HepG2 (cell line): ENCODE data around the gene CREG2. TPM values are rescaled to one million over a fixed set of nuclear protein-coding genes. Genes with fewer than 3 reads are reported as not detected.
A peak's percentile ranks its signal among the peaks of the same experiment; 100 is the strongest.
"Not testable (repeated sequence)": the region's sequence is repeated elsewhere in the genome, so short reads cannot be mapped to it uniquely, and the experiment has no call there.

Experiments used
- ATAC-seq: fragments of 200-7000 bp; cut with Tn5 transposase; 3 replicates; pipeline ENCODE4 v1.9.1; 2020; ENCODE audit warnings: mild to moderate bottlenecking, moderate library complexity
- BruUV-seq: library from RNA; stranded (reverse); fragments of 400-500 nt; replicated peaks from 2 replicates; lab custom pipeline; 2021; lab: Mats Ljungman, UMichigan
- CTCF ChIA-PET: fragments of 300-600 bp; formaldehyde crosslinking; extraction: SDS; loops from one replicate; lab custom pipeline; 2021; ENCODE audit warnings: low total read pairs, inconsistent platforms, low intra/inter-chr PET ratio; lab: Yijun Ruan, JAX
- POLR2A ChIA-PET: fragments of 350-600 bp; sonication (Branson Sonifier 250); formaldehyde crosslinking; loops from one replicate; lab custom pipeline; 2020; ENCODE audit warnings: antibody characterized with exemption, inconsistent platforms; lab: Yijun Ruan, JAX
- DNase-seq: peaks from one replicate; pipeline ENCODE4 v3.0.0-alpha.2; 2015; ENCODE audit warnings: low spot score
- FAIRE-seq: peaks from 3 replicates; lab custom pipeline; 2011; peaks lifted over from hg19 to GRCh38; lab: Jason Lieb, UNC
- H2AFZ ChIP-seq: one replicate; pipeline ENCODE4 v1.6.1; 2011; ENCODE audit warnings: low read length, inconsistent platforms
- H3K27ac ChIP-seq: fragments of 300-600 bp; 3 replicates; pipeline ENCODE4 v1.8.0; 2011; ENCODE audit warnings: mixed run types, mild to moderate bottlenecking, mixed read lengths, low read length, inconsistent platforms; ENCODE audit not compliant: insufficient read depth; ENCODE audit errors: extremely low read length
- H3K27me3 ChIP-seq, 2 experiments: fragments of 200-600 bp in 1 of 2; 2 replicates in 1 of 2; 3 replicates in 1 of 2; pipeline versions ENCODE4 v1.6.0 to v1.8.0; 2011; ENCODE audit warnings: low read length in 2 of 2, mild to moderate bottlenecking in 2 of 2, moderate library complexity in 2 of 2, inconsistent platforms in 1 of 2; ENCODE audit not compliant: insufficient read depth in 2 of 2, control insufficient read depth in 1 of 2
- H3K36me3 ChIP-seq, 2 experiments: fragments of 200-600 bp in 1 of 2; replicated peaks in 1 of 2; 2 replicates in 1 of 2; 3 replicates in 1 of 2; pipeline versions ENCODE4 v1.5.1 to v1.8.0; 2011; ENCODE audit warnings: low read length in 2 of 2, inconsistent platforms in 1 of 2; ENCODE audit not compliant: insufficient read depth in 2 of 2, control insufficient read depth in 1 of 2
- H3K4me1 ChIP-seq: 2 replicates; pipeline ENCODE4 v1.5.1; 2012; ENCODE audit warnings: low read length, inconsistent platforms; ENCODE audit not compliant: insufficient read depth
- H3K4me2 ChIP-seq: 2 replicates; pipeline ENCODE4 v1.6.0; 2011; ENCODE audit warnings: low read depth, low read length, inconsistent platforms
- H3K4me3 ChIP-seq, 3 experiments: fragments of 200-600 bp in 1 of 3; sonication (generic), shearing (Covaris generic) in 1 of 3; replicated peaks in 1 of 3; 2 replicates each; pipeline ENCODE4 v1.5.1; 2011 to 2016; ENCODE audit warnings: low read length in 3 of 3, inconsistent platforms in 2 of 3, low read depth in 2 of 3, mild to moderate bottlenecking in 2 of 3, control low read depth in 1 of 3, mixed read lengths in 1 of 3; ENCODE audit not compliant: insufficient read depth in 1 of 3
- H3K79me2 ChIP-seq: one replicate; pipeline ENCODE4 v1.6.1; 2011; ENCODE audit warnings: low read length, inconsistent platforms; ENCODE audit not compliant: insufficient read depth
- H3K9ac ChIP-seq: 2 replicates; pipeline ENCODE4 v1.6.0; 2011; ENCODE audit warnings: mild to moderate bottlenecking, low read depth, low read length, inconsistent platforms; ENCODE audit not compliant: insufficient read depth
- H3K9me3 ChIP-seq: 2 replicates; pipeline ENCODE4 v1.5.1; 2012; ENCODE audit warnings: mild to moderate bottlenecking, low read length
- H4K20me1 ChIP-seq: 2 replicates; pipeline ENCODE4 v1.6.0; 2011; ENCODE audit warnings: inconsistent platforms, mild to moderate bottlenecking, low read length, moderate library complexity; ENCODE audit not compliant: insufficient read depth
- JDP2 ChIP-seq: sonication (generic); formaldehyde crosslinking; IDR thresholded peaks from 2 replicates; pipeline ENCODE4 v1.8.1; 2022; ENCODE audit warnings: missing genetic modification reagents, borderline replicate concordance
- NCOA2 ChIP-seq: sonication (generic); formaldehyde crosslinking; IDR thresholded peaks from 2 replicates; pipeline ENCODE4 v1.8.0; 2022; ENCODE audit warnings: inconsistent platforms
- NR2F1 ChIP-seq, 2 experiments: fragments of 450-650 bp in 1 of 2; formaldehyde crosslinking in 1 of 2; IDR thresholded peaks; 2 replicates each; pipeline versions ENCODE4 v1.5.0 to v1.6.1; 2016 to 2020; ENCODE audit warnings: mild to moderate bottlenecking in 1 of 2, missing compliant biosample characterization in 1 of 2, missing genetic modification reagents in 1 of 2, moderate library complexity in 1 of 2
- SYNCRIP ChIP-seq: fragments of 200-400 bp; formaldehyde crosslinking; IDR thresholded peaks from 2 replicates; pipeline ENCODE4 v1.6.1; 2018; ENCODE audit warnings: mild to moderate bottlenecking, low read depth, low read length; ENCODE audit not compliant: insufficient read depth
- USF2 ChIP-seq, 2 experiments: sonication (generic) in 1 of 2; formaldehyde crosslinking in 1 of 2; IDR thresholded peaks; 2 replicates each; pipeline versions ENCODE4 v1.5.1 to v1.6.1; 2011 to 2020; ENCODE audit warnings: borderline replicate concordance in 1 of 2, low read depth in 1 of 2, low read length in 1 of 2, mild to moderate bottlenecking in 1 of 2, missing genetic modification reagents in 1 of 2, moderate library complexity in 1 of 2
- ZNF317 ChIP-seq: sonication (generic); formaldehyde crosslinking; IDR thresholded peaks from 2 replicates; pipeline ENCODE4 v1.5.0; 2020; ENCODE audit warnings: mild to moderate bottlenecking, missing genetic modification reagents
- WGBS: methylation state at CpG from one replicate; pipeline ENCODE4 v1.1.6; 2017; ENCODE audit warnings: low lambda C conversion rate; 5-methylcytosine and 5-hydroxymethylcytosine counted together
- in situ Hi-C: cut with HindIII; loops from 2 replicates; pipeline ENCODE4 v1.10.0; 2017; ENCODE audit warnings: low pct_unique_long_range_greater_than_20kb; ENCODE audit not compliant: extremely low pct_ligation_motif_present
- intact Hi-C: fragments of 100-400 bp; cut with micrococcal nuclease; formaldehyde crosslinking; loops from one replicate; pipeline ENCODE4 v1.10.0; 2022; ENCODE audit not compliant: unreplicated experiment
- polyA plus RNA-seq, 8 experiments: library from polyadenylated mRNA; depleted of rRNA in 3 of 8; stranded (reverse) in 7 of 8; unstranded in 1 of 8; fragments of >200 nt; fragmentation: Illumina TruSeq in 4 of 8; extraction: Trizol in 4 of 8; gene quantifications; 2 replicates each; pipeline versions ENCODE4 v1.2.1 to v1.2.3, GENCODE V29; 2011 to 2016; ENCODE audit warnings: low read depth in 4 of 8, missing spikeins in 1 of 8, mixed read lengths in 1 of 8; ENCODE audit not compliant: insufficient read depth in 1 of 8
- total RNA-seq, 5 experiments: library from RNA; depleted of rRNA; stranded (reverse); fragments of >200 nt; fragmentation: Illumina TruSeq; extraction: Trizol; gene quantifications; 2 replicates each; pipeline ENCODE4 v1.2.3, GENCODE V29; 2016; ENCODE audit warnings: low read depth in 1 of 5

CREG2 gene
- total and polyA plus RNA-seq, 2 of the 13 experiments (the other 11 are each of a cell fraction or from before 2014, with no cell fraction given) = 0.18 to 0.26 TPM

DNA sequence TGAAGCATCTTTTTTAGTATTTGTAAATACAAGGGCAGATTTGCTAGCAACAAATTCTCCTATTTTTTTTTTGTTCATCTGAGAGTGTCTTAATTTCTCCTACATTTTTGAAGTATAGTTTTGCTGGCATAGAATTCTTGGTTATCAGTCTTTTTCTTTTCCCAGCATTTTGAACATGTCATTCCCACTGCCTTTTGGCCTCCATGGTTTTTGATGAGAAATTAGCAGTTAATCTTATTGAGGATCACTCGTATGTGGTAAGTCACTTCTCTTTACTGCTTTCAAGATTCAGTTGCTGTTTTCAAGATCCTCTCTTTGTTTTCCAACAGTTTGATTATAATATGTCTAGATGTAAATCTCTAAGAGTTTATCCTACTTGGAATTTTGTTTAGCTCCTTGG, 61.9 kb downstream of the CREG2 start:
- BruUV-seq = no TSS peak
- Histone ChIP-seq H3K79me2 (no peaks in the 10 kb centered on the region), H3K27me3 (no peaks in the 10 kb centered on the region), H3K4me2 (no peak overlapping the region), H4K20me1 (no peaks in the 10 kb centered on the region), H3K36me3 (no peaks in the 10 kb centered on the region), H3K4me1 (peaks cover 34% of the 10 kb centered on the region), H3K27ac (no peak overlapping the region), H3K9ac (no peak overlapping the region), H3K9me3 (peaks cover 9% of the 10 kb centered on the region), H3K4me3 (no peak overlapping the region), H2AFZ (no peak overlapping the region)
- ChIA-PET POLR2A (no interaction called here), CTCF (no interaction called here)
- in situ Hi-C loops (no loop called here), intact Hi-C loops (no loop called here)
- TF ChIP-seq ZNF317 (CRISPR knock-in tag) = peak; percentile 99
- no peak for TF ChIP-seq NCOA2
- ATAC-seq = no peak
- no peak for DNase-seq
- no peak for FAIRE-seq
- 81% methylated on average over 1 of the region's 1 CpG for WGBS

DNA sequence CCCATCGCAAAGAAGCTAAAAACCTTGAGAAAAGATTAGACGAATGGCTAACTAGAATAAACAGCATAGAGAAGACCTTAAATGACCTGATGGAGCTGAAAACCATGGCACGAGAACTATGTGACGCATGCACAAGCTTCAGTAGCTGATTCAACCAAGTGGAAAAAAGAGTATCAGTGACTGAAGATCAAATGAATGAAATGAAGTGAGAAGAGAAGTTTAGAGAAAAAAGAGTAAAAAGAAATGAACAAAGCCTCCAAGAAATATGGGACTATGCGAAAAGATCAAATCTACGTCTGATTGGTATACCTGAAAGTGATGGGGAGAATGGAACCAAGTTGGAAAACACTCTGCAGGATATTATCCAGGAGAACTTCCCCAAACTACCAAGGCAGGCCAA, 70.7 kb downstream of the CREG2 start:
- H3K9me3 ChIP-seq, H3K9ac ChIP-seq, CTCF ChIA-PET, ATAC-seq, H3K4me1 ChIP-seq, H3K4me3 ChIP-seq, H2AFZ ChIP-seq, BruUV-seq, DNase-seq, H3K27ac ChIP-seq, H3K36me3 ChIP-seq, H3K27me3 ChIP-seq, in situ Hi-C loops, H3K4me2 ChIP-seq, intact Hi-C loops, H3K79me2 ChIP-seq, H4K20me1 ChIP-seq, POLR2A ChIA-PET, FAIRE-seq: not testable (repeated sequence)
- WGBS = 77% methylated on average over 6 of the region's 6 CpGs

GRCh38 chr2:101311696-101312017, 75.6 kb downstream of the CREG2 start:
- Histone ChIP-seq H3K9me3 (no peaks in the 10 kb centered on the region), H3K27ac (peak overlapping the region; percentile 57), H3K79me2 (peaks cover 19% of the 10 kb centered on the region), H3K4me1 (peaks cover 35% of the 10 kb centered on the region), H3K27me3 (no peaks in the 10 kb centered on the region; a peak in 1 of 5 replicates), H3K4me3 (peak overlapping the region in 1 of 3 experiments; percentile 44; a peak in 1 of 6 replicates), H3K9ac (no peak overlapping the region), H4K20me1 (peaks cover 4% of the 10 kb centered on the region), H3K36me3 (no peaks in the 10 kb centered on the region), H3K4me2 (peak overlapping the region; percentile 82), H2AFZ (no peak overlapping the region)
- 34% methylated on average over 3 of the region's 3 CpGs for WGBS
- ChIA-PET POLR2A (interaction anchor here (1.5 to 4.0 kb wide), 3 partner anchors 18 to 58 kb away, joined by 5 to 37 read pairs (median 7); partner anchors contain the start of gene CNOT11), CTCF (no interaction called here)
- FAIRE-seq (no peak), DNase-seq (no peak), ATAC-seq (no peak)
- BruUV-seq = no TSS peak
- intact Hi-C loops (no loop called here), in situ Hi-C loops (no loop called here)
- TF ChIP-seq NR2F1 (CRISPR knock-in tag; IDR thresholded peaks at IDR 0.05) = 0 out of 4 replicates have a peak, but pooled peaks of 1 of the 2 experiments have one; percentile 8
- no peak for TF ChIP-seq USF2 (IDR thresholded peaks at IDR 0.05; ENCODE audit: low read depth, low read length)
- TF ChIP-seq USF2 (CRISPR knock-in tag; IDR thresholded peaks at IDR 0.05; ENCODE audit: borderline replicate concordance) = peak; percentile 49; the same call in 1 of the 2 replicates
- TF ChIP-seq SYNCRIP = no peak
- no peak for TF ChIP-seq JDP2 (CRISPR knock-in tag)
